Sigmoid colon (tissue), 4 donors: ENCODE measurements around the gene TAMM41.
"Not testable (repeated sequence)": the region's sequence is repeated elsewhere in the genome, so short reads cannot be mapped to it uniquely, and the experiment has no call there.

Experiments
- CTCF ChIP-seq, 4 experiments: fragments of 450-650 bp in 3 of 4; fragments of 200-600 bp in 1 of 4; IDR thresholded peaks; one replicate each; pipeline ENCODE4 v1.5.1; 2016 to 2019; ENCODE audit warnings: antibody characterized with exemption in 4 of 4, mild to moderate bottlenecking in 3 of 4, moderate library complexity in 2 of 4
- EP300 ChIP-seq, 4 donors: sonication (generic); formaldehyde crosslinking; IDR thresholded peaks; one replicate each; pipeline ENCODE4 v1.6.1; 2017; ENCODE audit warnings: antibody characterized with exemption in 4 of 4
- POLR2A ChIP-seq, 2 donors: fragments of 450-650 bp; IDR thresholded peaks; one replicate each; pipeline ENCODE4 v1.6.1; 2016; ENCODE audit warnings: antibody characterized with exemption in 2 of 2, mild to moderate bottlenecking in 2 of 2, moderate library complexity in 2 of 2
- POLR2AphosphoS5 ChIP-seq, 4 donors: sonication (generic); formaldehyde crosslinking; IDR thresholded peaks; one replicate each; pipeline ENCODE4 v1.6.1; 2017; ENCODE audit warnings: antibody characterized with exemption in 4 of 4

- TF ChIP-seq EP300, CTCF, POLR2AphosphoS5, POLR2A (IDR thresholded peaks at IDR 0.05): not testable (repeated sequence)
These were observed 28.0 kb upstream of the TAMM41 start for GRCh38 chr3:11874707-11875106.
